ENCODE data around the gene RARG.

GRCh38 chr12:53221203-53222080, 10.6 kb downstream of the RARG start:
- TF ChIP-seq, protein P1, sequence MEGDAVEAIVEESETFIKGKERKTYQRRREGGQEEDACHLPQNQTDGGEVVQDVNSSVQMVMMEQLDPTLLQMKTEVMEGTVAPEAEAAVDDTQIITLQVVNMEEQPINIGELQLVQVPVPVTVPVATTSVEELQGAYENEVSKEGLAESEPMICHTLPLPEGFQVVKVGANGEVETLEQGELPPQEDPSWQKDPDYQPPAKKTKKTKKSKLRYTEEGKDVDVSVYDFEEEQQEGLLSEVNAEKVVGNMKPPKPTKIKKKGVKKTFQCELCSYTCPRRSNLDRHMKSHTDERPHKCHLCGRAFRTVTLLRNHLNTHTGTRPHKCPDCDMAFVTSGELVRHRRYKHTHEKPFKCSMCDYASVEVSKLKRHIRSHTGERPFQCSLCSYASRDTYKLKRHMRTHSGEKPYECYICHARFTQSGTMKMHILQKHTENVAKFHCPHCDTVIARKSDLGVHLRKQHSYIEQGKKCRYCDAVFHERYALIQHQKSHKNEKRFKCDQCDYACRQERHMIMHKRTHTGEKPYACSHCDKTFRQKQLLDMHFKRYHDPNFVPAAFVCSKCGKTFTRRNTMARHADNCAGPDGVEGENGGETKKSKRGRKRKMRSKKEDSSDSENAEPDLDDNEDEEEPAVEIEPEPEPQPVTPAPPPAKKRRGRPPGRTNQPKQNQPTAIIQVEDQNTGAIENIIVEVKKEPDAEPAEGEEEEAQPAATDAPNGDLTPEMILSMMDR (IDR thresholded peaks at IDR 0.05): no peak
- TF ChIP-seq POLR2A (IDR thresholded peaks at IDR 0.05): peak in 1 of 2 donors; percentile 26
